A549 (cell line): Measurements from ENCODE around the gene EXOC4. TPM values are rescaled to one million over a fixed set of nuclear protein-coding genes. Genes with fewer than 3 reads are reported as not detected.

Source experiments
- ATAC-seq, 2 experiments: fragments of 200-7000 bp in 1 of 2; fragments of >200 bp in 1 of 2; cut with Nextera tagmentation in 1 of 2; cut with Tn5 transposase in 1 of 2; 3 replicates each; pipeline versions ENCODE4 v1.8.0 to v1.9.1; 2018 to 2020; ENCODE audit warnings: mild to moderate bottlenecking in 1 of 2, moderate library complexity in 1 of 2
- CTCF ChIA-PET: fragments of 300-600 bp; sonication (Branson Sonifier 250); formaldehyde crosslinking; extraction: SDS; loops from one replicate; lab custom pipeline; 2021; ENCODE audit warnings: antibody characterized with exemption, inconsistent platforms; lab: Yijun Ruan, JAX
- POLR2A ChIA-PET: fragments of 350-600 bp; formaldehyde crosslinking; extraction: SDS; loops from one replicate; lab custom pipeline; 2021; ENCODE audit warnings: antibody characterized with exemption, inconsistent platforms; lab: Yijun Ruan, JAX
- DNase-seq, 2 experiments: peaks; one replicate each; pipeline versions ENCODE4 v3.0.0 to v3.0.0-alpha.2; 2011 to 2016; ENCODE audit warnings: low read depth in 1 of 2, low spot score in 1 of 2
- FAIRE-seq: peaks from 2 replicates; lab custom pipeline; 2011; peaks lifted over from hg19 to GRCh38; lab: Jason Lieb, UNC
- H3K27ac ChIP-seq, 2 experiments: fragments of >200 bp; sonication (Bioruptor Twin); formaldehyde crosslinking; 3 replicates each; pipeline ENCODE4 v1.5.1; 2016 to 2017
- H3K4me1 ChIP-seq: fragments of >200 bp; sonication (Bioruptor Twin); formaldehyde crosslinking; 3 replicates; pipeline ENCODE4 v1.6.1; 2016
- H3K4me2 ChIP-seq: fragments of >200 bp; sonication (Bioruptor Twin); formaldehyde crosslinking; 3 replicates; pipeline ENCODE4 v1.6.1; 2016
- H3K4me3 ChIP-seq: fragments of >200 bp; sonication (Bioruptor Twin); formaldehyde crosslinking; 3 replicates; pipeline ENCODE4 v1.5.1; 2016
- H3K9me3 ChIP-seq: fragments of >200 bp; sonication (Bioruptor Twin); formaldehyde crosslinking; 3 replicates; pipeline ENCODE4 v1.6.1; 2016
- BCL3 ChIP-seq: fragments of >200 bp; sonication (Bioruptor Twin); formaldehyde crosslinking; IDR thresholded peaks from 3 replicates; pipeline ENCODE4 v1.6.1; 2016
- CBX2 ChIP-seq: fragments of 200-600 bp; sonication (generic); IDR thresholded peaks from 2 replicates; pipeline ENCODE4 v1.6.1; 2016; ENCODE audit warnings: low read depth, mild to moderate bottlenecking, borderline replicate concordance
- CBX8 ChIP-seq: fragments of 200-600 bp; sonication (generic); IDR thresholded peaks from 2 replicates; pipeline ENCODE4 v1.6.1; 2016
- CEBPB ChIP-seq, 2 experiments: fragments of >200 bp in 1 of 2; sonication (Bioruptor Twin) in 1 of 2; formaldehyde crosslinking in 1 of 2; IDR thresholded peaks; 2 replicates each; pipeline ENCODE4 v1.6.1; 2012 to 2016
- CHD2 ChIP-seq: fragments of 150-350 bp; IDR thresholded peaks from 2 replicates; pipeline ENCODE4 v1.6.1; 2014; ENCODE audit warnings: low read length; ENCODE audit not compliant: partially characterized antibody
- CTCF ChIP-seq: fragments of >200 bp; sonication (Bioruptor Twin); formaldehyde crosslinking; IDR thresholded peaks from 3 replicates; pipeline ENCODE4 v1.5.1; 2016
- E2F6 ChIP-seq: IDR thresholded peaks from 2 replicates; pipeline ENCODE4 v1.6.1; 2012; ENCODE audit warnings: low read depth, borderline replicate concordance
- ELK1 ChIP-seq: fragments of 150-350 bp; IDR thresholded peaks from 2 replicates; pipeline ENCODE4 v1.6.1; 2014; ENCODE audit warnings: low read depth, mild to moderate bottlenecking, low read length
- EP300 ChIP-seq, 2 experiments: fragments of >200 bp; sonication (Bioruptor Twin); formaldehyde crosslinking; IDR thresholded peaks; 2 replicates in 1 of 2; 3 replicates in 1 of 2; pipeline ENCODE4 v1.6.1; 2016 to 2017
- FOSL2 ChIP-seq, 2 experiments: fragments of 450-650 bp in 1 of 2; fragments of >200 bp in 1 of 2; sonication (Bioruptor Twin) in 1 of 2; formaldehyde crosslinking; IDR thresholded peaks; 2 replicates each; pipeline versions ENCODE4 v1.5.0 to v1.6.1; 2016 to 2020; ENCODE audit warnings: mild to moderate bottlenecking in 1 of 2, moderate library complexity in 1 of 2
- GATA3 ChIP-seq: IDR thresholded peaks from 2 replicates; pipeline ENCODE4 v1.6.1; 2012; ENCODE audit warnings: borderline replicate concordance
- HOXA7 ChIP-seq: fragments of 250-450 bp; sonication (Bioruptor Pico); IDR thresholded peaks from 2 replicates; pipeline ENCODE4 v1.5.0; 2020; ENCODE audit warnings: mild to moderate bottlenecking, moderate library complexity
- HOXB13 ChIP-seq: fragments of 250-450 bp; sonication (Bioruptor Pico); IDR thresholded peaks from 2 replicates; pipeline ENCODE4 v1.5.0; 2020; ENCODE audit warnings: low read depth, mild to moderate bottlenecking, moderate library complexity
- HOXB5 ChIP-seq: fragments of 250-450 bp; sonication (Bioruptor Pico); IDR thresholded peaks from 2 replicates; pipeline ENCODE4 v1.5.0; 2020; ENCODE audit warnings: mild to moderate bottlenecking, moderate library complexity
- JUN ChIP-seq, 2 experiments: fragments of >200 bp; sonication (Bioruptor Twin); formaldehyde crosslinking; IDR thresholded peaks; 2 replicates in 1 of 2; 3 replicates in 1 of 2; pipeline ENCODE4 v1.6.1; 2016 to 2017
- KDM5A ChIP-seq: fragments of 200-600 bp; sonication (generic); IDR thresholded peaks from 2 replicates; pipeline ENCODE4 v1.6.1; 2016; ENCODE audit warnings: antibody characterized with exemption, mild to moderate bottlenecking
- MYC ChIP-seq: IDR thresholded peaks from 2 replicates; pipeline ENCODE4 v1.6.1; 2012; ENCODE audit warnings: mild to moderate bottlenecking, inconsistent platforms, low read length, improper control_type of control experiment, borderline replicate concordance
- RARB ChIP-seq: fragments of 250-450 bp; sonication (Bioruptor Pico); IDR thresholded peaks from 2 replicates; pipeline ENCODE4 v1.8.0; 2021; ENCODE audit warnings: mild to moderate bottlenecking, moderate library complexity
- RCOR1 ChIP-seq: fragments of 150-350 bp; IDR thresholded peaks from 2 replicates; pipeline ENCODE4 v1.6.1; 2014; ENCODE audit warnings: antibody characterized with exemption, low read length, low read depth
- RFX5 ChIP-seq: fragments of 450-650 bp; IDR thresholded peaks from 2 replicates; pipeline ENCODE4 v1.7.1; 2014; ENCODE audit warnings: antibody characterized with exemption, mild to moderate bottlenecking, moderate library complexity
- ZFP36 ChIP-seq: fragments of 450-650 bp; IDR thresholded peaks from 2 replicates; pipeline ENCODE4 v1.6.1; 2014; ENCODE audit warnings: borderline replicate concordance; ENCODE audit not compliant: partially characterized antibody
- ZSCAN20 ChIP-seq: fragments of 250-450 bp; sonication (Bioruptor Pico); IDR thresholded peaks from 2 replicates; pipeline ENCODE4 v1.8.0; 2022; ENCODE audit warnings: mild to moderate bottlenecking, moderate library complexity
- WGBS: methylation state at CpG from one replicate; pipeline ENCODE4 v1.1.6; 2017; ENCODE audit errors: missing lambda C conversion rate; 5-methylcytosine and 5-hydroxymethylcytosine counted together
- polyA plus RNA-seq, 4 experiments: library from polyadenylated mRNA; depleted of rRNA in 3 of 4; stranded (reverse); fragments of >200 nt; fragmentation: RNase III in 1 of 4; extraction: RNeasy Plus Mini Kit Qiagen cat#74134 plus additional on column Dnase treatment in 1 of 4; gene quantifications; 2 replicates in 3 of 4; 3 replicates in 1 of 4; pipeline ENCODE4 v1.2.3, GENCODE V29; 2011 to 2017

Gene EXOC4
- polyA plus RNA-seq, 2 of the 4 experiments (the other 2 are of a cell fraction), result 33.4 to 73.1 TPM

GRCh38 chr7:133886797-133887196, 633.9 kb downstream of the EXOC4 start:
- no peak overlapping the region for H3K4me3 ChIP-seq
- no peak for FAIRE-seq
- no peak for ATAC-seq
- TF ChIP-seq HOXB5 (CRISPR knock-in tag) (no peak), JUN (IDR thresholded peaks at IDR 0.05) (no peak), CTCF (no peak), FOSL2 (IDR thresholded peaks at IDR 0.05) (no peak), FOSL2 (CRISPR knock-in tag; IDR thresholded peaks at IDR 0.05) (no peak), ELK1 (no peak), HOXA7 (CRISPR knock-in tag) (no peak), BCL3 (no peak), CHD2 (no peak), EP300 (IDR thresholded peaks at IDR 0.05) (no peak), GATA3 (no peak), ZSCAN20 (CRISPR knock-in tag) (no peak), RCOR1 (no peak), KDM5A (no peak), HOXB13 (CRISPR knock-in tag) (no peak), MYC (no peak), E2F6 (no peak), CEBPB (IDR thresholded peaks at IDR 0.05) (no peak), CBX8 (no peak)
- TF ChIP-seq, all 56 proteins: peak for 0
- no peak overlapping the region for H3K27ac ChIP-seq
- peaks cover 17% of the 10 kb centered on the region for H3K4me1 ChIP-seq
- DNase-seq, result no peak
- POLR2A ChIA-PET, result no interaction called here
- H3K4me2 ChIP-seq, result no peak overlapping the region
- H3K9me3 ChIP-seq, result no peaks in the 10 kb centered on the region
- 94% methylated on average over 2 of the region's 2 CpGs for WGBS
- CTCF ChIA-PET, result no interaction called here

GRCh38 chr7:133887459-133887858, 634.6 kb downstream of the EXOC4 start:
- Histone ChIP-seq H3K4me1 (peaks cover 17% of the 10 kb centered on the region), H3K4me3 (no peak overlapping the region), H3K4me2 (peak overlapping the region; percentile 54; the same call in 1 of the 3 replicates), H3K27ac (no peak overlapping the region), H3K9me3 (no peaks in the 10 kb centered on the region)
- TF ChIP-seq RARB (CRISPR knock-in tag) (no peak), CBX2 (no peak), FOSL2 (IDR thresholded peaks at IDR 0.05) (no peak), FOSL2 (CRISPR knock-in tag; IDR thresholded peaks at IDR 0.05) (peak; percentile 9; the same call in 1 of the 2 replicates), ZFP36 (no peak), RFX5 (no peak)
- ChIA-PET POLR2A (no interaction called here), CTCF (no interaction called here)
- FAIRE-seq, result no peak
- WGBS, result 81% methylated on average over 2 of the region's 2 CpGs
- ATAC-seq, result no peak
- DNase-seq, result no peak
